ENCODE measurements around the gene ACOX3. TPM values are rescaled to one million over a fixed set of nuclear protein-coding genes. Genes with fewer than 3 reads are reported as not detected.

ACOX3 gene
- total and polyA plus RNA-seq, 9 of the 15 experiments (the other 6 are each of a cell fraction or from before 2014, with no cell fraction given) = 0.68 to 7.3 (median 3.7) TPM

- no peak overlapping the region for H2AFZ ChIP-seq (ENCODE audit: low read depth, low read length)
- 11% methylated on average over 7 of the region's 7 CpGs for WGBS (ENCODE audit: insufficient coverage, low coverage, missing lambda C conversion rate)
- H3K9me3 ChIP-seq (replicated peaks; ENCODE audit: control insufficient read depth, insufficient read depth, low read depth, low read length) = no peaks in the 10 kb centered on the region; the same call in 1 of the 2 replicates
- ChIA-PET POLR2A (interaction anchor here (0.6 to 2.3 kb wide), 3 partner anchors 10 to 97 kb away, joined by 3 to 6 read pairs (median 4); no protein-coding TSS in a partner anchor), CTCF (ENCODE audit: low intra/inter-chr PET ratio) (no interaction called here)
- intact Hi-C loops (cut with micrococcal nuclease) = no loop called here
- TF ChIP-seq BRCA1 (IDR thresholded peaks at IDR 0.05) (no peak), BRCA1 (CRISPR knock-in tag; IDR thresholded peaks at IDR 0.05) (no peak), DLX4 (CRISPR knock-in tag; IDR thresholded peaks at IDR 0.05) (no peak), POLR2AphosphoS2 (IDR thresholded peaks at IDR 0.05; ENCODE audit: low read length) (no peak), CREB3 (tag; conservative IDR thresholded peaks at IDR 0.05; ENCODE audit: low read depth) (no peak), ZNF3 (CRISPR knock-in tag; IDR thresholded peaks at IDR 0.05) (no peak), OTX1 (CRISPR knock-in tag; IDR thresholded peaks at IDR 0.05) (no peak), PRDM10 (IDR thresholded peaks at IDR 0.05; ENCODE audit: partially characterized antibody) (no peak), ZNF143 (CRISPR knock-in tag; IDR thresholded peaks at IDR 0.05) (no peak), CXXC5 (CRISPR knock-in tag; IDR thresholded peaks at IDR 0.05) (no peak), FOXP4 (CRISPR knock-in tag; IDR thresholded peaks at IDR 0.05; ENCODE audit: borderline replicate concordance) (no peak), CREBBP (IDR thresholded peaks at IDR 0.05; ENCODE audit: low read depth, low read length) (no peak), MLLT1 (IDR thresholded peaks at IDR 0.05) (no peak), CHD1 (IDR thresholded peaks at IDR 0.05; ENCODE audit: low read length) (no peak), MAFF (IDR thresholded peaks at IDR 0.05; ENCODE audit: low read length) (no peak)
- H3K9ac ChIP-seq (ENCODE audit: insufficient read depth in 1 of 2, low read depth in 2 of 2, low read length in 2 of 2) = no peak overlapping the region
- peaks cover 2 to 32% of the 10 kb centered on the region in 2 experiments; a peak in 2 of 5 replicates for H3K27me3 ChIP-seq (ENCODE audit: control insufficient read depth in 2 of 2, insufficient read depth in 2 of 2, low read length in 2 of 2)
- no TSS peak for BruUV-seq (replicated peaks)
- 0 out of 2 replicates have a peak, but pooled peaks cover 4% of the 10 kb centered on the region for H4K20me1 ChIP-seq (replicated peaks; ENCODE audit: control insufficient read depth, insufficient read depth, low read length)
- no peak overlapping the region for H3K27ac ChIP-seq (ENCODE audit: extremely low read depth, low read depth, low read length)
- no peak for FAIRE-seq
- no peak overlapping the region for H3K4me3 ChIP-seq
- ATAC-seq = no peak
- H3K4me2 ChIP-seq (ENCODE audit: insufficient read depth, low read length) = no peak overlapping the region
- H3K79me2 ChIP-seq (ENCODE audit: control insufficient read depth, insufficient read depth, low read length) = no peaks in the 10 kb centered on the region
- H3K4me1 ChIP-seq (replicated peaks in 1 of 2; ENCODE audit: control insufficient read depth in 2 of 2, insufficient read depth in 2 of 2, low read length in 2 of 2) = peaks cover 0 to 16% of the 10 kb centered on the region in 2 experiments; a peak in 2 of 5 replicates
- no peak for DNase-seq (ENCODE audit: extremely low read depth in 1 of 4, low spot score in 3 of 4)
- no peaks in the 10 kb centered on the region for H3K9me1 ChIP-seq (ENCODE audit: control insufficient read depth, insufficient read depth, low read length)
- H3K36me3 ChIP-seq (ENCODE audit: control insufficient read depth, insufficient read depth, low read length) = no peaks in the 10 kb centered on the region
- in situ Hi-C loops (cut with MboI) = no loop called here
Measured at GRCh38 chr4:8318509-8318908, 122.0 kb downstream of the ACOX3 start.

Data from K562 (cell line).